Activated naive CD8-positive, alpha-beta T cell (primary cell): ENCODE results near the gene MBLAC2.
A peak's percentile ranks its signal among the peaks of the same experiment; 100 is the strongest.

Experiments used
- H3K27ac Mint-ChIP-seq: one replicate; pipeline ENCODE4 v1.8.0; 2021; ENCODE audit warnings: mixed read lengths
- H3K27me3 Mint-ChIP-seq: one replicate; pipeline ENCODE4 v1.8.0; 2021; ENCODE audit warnings: mixed read lengths
- H3K36me3 Mint-ChIP-seq: one replicate; pipeline ENCODE4 v1.8.0; 2021; ENCODE audit warnings: mixed read lengths
- H3K4me1 Mint-ChIP-seq: one replicate; pipeline ENCODE4 v1.8.0; 2021; ENCODE audit warnings: low read depth, mixed read lengths
- H3K4me3 Mint-ChIP-seq: one replicate; pipeline ENCODE4 v1.8.0; 2021; ENCODE audit warnings: mild to moderate bottlenecking, mixed read lengths
- H3K9me3 Mint-ChIP-seq: one replicate; pipeline ENCODE4 v1.8.0; 2021; ENCODE audit warnings: low read depth, mixed read lengths

The MBLAC2 gene

DNA sequence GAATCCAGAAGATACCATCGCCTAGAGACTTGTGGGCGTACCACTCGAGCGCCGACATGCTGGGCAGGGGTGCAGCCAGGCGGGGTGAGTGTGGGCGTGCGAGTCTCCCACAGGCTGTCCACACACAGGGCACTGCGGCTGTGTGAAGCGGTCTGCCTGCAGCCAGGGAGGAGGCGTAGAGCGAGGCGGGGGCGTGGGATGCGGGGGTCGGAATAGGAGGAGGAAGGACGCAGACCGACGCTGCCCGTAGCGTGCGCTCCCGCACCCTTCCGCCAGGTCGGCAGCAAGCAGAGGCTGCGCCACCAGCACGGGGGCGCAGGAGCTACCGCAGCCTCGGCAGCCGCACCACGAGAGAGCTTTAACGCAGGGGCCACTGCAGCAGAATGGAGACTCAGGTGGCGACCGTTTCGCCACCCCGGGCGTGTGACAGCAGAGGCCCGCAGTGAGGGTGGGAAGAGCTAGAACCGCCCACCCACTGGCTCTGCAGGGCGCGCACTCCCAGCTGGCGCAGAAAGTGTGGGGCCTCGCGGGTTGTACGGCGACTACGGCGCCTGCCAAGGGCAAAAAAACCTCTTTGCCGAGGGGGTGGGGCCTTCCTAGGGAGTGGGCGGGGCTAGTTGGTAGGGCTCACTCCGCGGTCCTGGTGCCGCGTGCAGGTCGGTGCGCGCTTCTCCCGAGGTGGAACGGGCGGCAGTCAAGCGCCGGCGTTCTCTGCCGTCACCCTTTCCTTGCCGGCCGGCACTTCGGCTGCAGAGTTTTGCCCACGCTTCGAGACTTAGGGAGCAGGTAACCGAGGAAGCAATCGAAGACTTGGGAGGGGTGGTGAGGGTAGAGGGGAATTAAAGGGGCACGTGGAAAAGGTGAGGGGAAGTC is at the start of gene MBLAC2, which contains the start of gene POLR3G:
TSS of gene MBLAC2 (minus strand) at position 537 of the 873 bp plus-strand sequence. CDS start at position 58, 479 bp downstream.
TSS of gene POLR3G (plus strand) at position 630 of the 873 bp plus-strand sequence. CDS start 10,704 bp downstream, outside the sequence.
- Mint-ChIP-seq H3K27me3 (no peaks in the 10 kb centered on the region), H3K27ac (peak within 1 kb of the TSS; percentile 95), H3K36me3 (peaks cover 20% of the 10 kb centered on the region), H3K4me1 (peaks cover 39% of the 10 kb centered on the region), H3K9me3 (peaks cover 5% of the 10 kb centered on the region), H3K4me3 (peak within 1 kb of the TSS; percentile 94)

- Mint-ChIP-seq H3K36me3 (peaks cover 19% of the 10 kb centered on the region), H3K27me3 (no peaks in the 10 kb centered on the region), H3K9me3 (no peaks in the 10 kb centered on the region), H3K4me1 (peaks cover 9% of the 10 kb centered on the region), H3K4me3 (no peak overlapping the region), H3K27ac (no peak overlapping the region)
These were observed 44.5 kb upstream of the MBLAC2 start for GRCh38 chr5:90519081-90519480.

- H3K4me3 Mint-ChIP-seq: no peak overlapping the region
- H3K27ac Mint-ChIP-seq: no peak overlapping the region
- H3K36me3 Mint-ChIP-seq: peaks cover 19% of the 10 kb centered on the region
- H3K4me1 Mint-ChIP-seq: peaks cover 9% of the 10 kb centered on the region
- H3K27me3 Mint-ChIP-seq: no peaks in the 10 kb centered on the region
- H3K9me3 Mint-ChIP-seq: no peaks in the 10 kb centered on the region
These were observed 44.1 kb upstream of the MBLAC2 start for GRCh38 chr5:90518661-90519060.

DNA sequence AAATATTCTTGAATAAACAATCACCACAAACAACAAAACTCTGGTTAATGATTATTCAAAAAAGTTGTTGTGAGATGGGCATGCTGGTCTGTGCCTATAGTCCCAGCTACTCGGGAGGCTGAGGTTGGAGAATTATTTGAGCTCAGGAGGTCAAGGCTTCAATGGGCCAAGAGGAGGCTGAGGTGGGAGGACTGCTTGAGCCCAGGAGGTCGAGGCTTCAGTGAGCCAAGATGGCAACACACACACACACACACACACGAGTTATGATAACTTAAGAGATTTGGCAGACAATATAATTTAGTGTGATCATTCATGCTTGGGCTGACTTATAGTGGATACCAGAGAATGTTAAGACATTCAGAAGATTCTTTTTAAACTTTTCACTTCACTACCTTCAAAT is 39.9 kb upstream of the MBLAC2 start:
- Mint-ChIP-seq H3K4me1 (peaks cover 9% of the 10 kb centered on the region), H3K27me3 (no peaks in the 10 kb centered on the region), H3K27ac (no peak overlapping the region), H3K36me3 (peaks cover 12% of the 10 kb centered on the region), H3K9me3 (no peaks in the 10 kb centered on the region), H3K4me3 (no peak overlapping the region)

GRCh38 chr5:90510438-90510837 is 35.9 kb upstream of the MBLAC2 start:
- Mint-ChIP-seq H3K4me1 (peaks cover 4% of the 10 kb centered on the region), H3K9me3 (no peaks in the 10 kb centered on the region), H3K4me3 (no peak overlapping the region), H3K36me3 (peaks cover 14% of the 10 kb centered on the region), H3K27me3 (no peaks in the 10 kb centered on the region), H3K27ac (no peak overlapping the region)

DNA sequence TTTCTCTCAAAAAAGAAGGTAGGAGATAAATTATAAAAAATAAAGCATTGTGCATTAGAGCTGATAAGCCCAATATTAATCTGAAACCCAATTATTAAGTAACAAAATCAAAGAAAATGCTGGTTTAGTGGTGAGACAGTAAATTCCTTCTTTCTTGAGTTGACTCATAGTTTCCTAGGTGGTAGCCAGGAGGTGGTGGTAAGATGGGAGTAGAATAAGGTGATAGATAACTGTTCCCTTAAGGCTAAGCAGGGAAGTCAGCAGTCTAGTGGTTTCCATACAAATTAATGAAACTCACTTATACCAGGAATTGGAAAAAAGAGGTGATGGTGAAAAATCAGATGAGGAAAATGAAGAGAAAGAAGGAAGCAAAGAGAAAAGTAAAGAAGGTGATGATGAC is 31.6 kb upstream of the MBLAC2 start:
- peaks cover 4% of the 10 kb centered on the region for H3K4me1 Mint-ChIP-seq
- H3K9me3 Mint-ChIP-seq: no peaks in the 10 kb centered on the region
- no peaks in the 10 kb centered on the region for H3K27me3 Mint-ChIP-seq
- H3K4me3 Mint-ChIP-seq: no peak overlapping the region
- no peak overlapping the region for H3K27ac Mint-ChIP-seq
- H3K36me3 Mint-ChIP-seq: peaks cover 12% of the 10 kb centered on the region

DNA sequence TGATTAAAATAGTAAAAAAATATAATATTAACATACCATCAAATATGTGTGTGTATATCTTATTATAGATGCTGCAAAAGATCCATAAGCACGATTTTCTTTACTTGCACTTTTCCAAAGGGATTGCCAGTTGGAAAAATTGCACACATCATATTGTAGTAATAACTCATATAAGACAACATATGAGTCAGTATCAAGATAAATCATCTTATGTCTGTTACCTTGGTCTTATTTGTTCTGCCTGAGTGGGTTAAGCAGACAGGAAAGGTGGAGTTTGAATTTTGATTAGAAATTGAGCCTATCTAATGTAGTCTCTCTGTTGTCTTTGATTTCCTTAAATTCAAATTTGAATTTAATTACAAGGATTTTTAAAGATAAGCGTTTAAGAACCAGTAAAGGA is 30.2 kb upstream of the MBLAC2 start:
- Mint-ChIP-seq H3K4me1 (peaks cover 4% of the 10 kb centered on the region), H3K27ac (no peak overlapping the region), H3K4me3 (no peak overlapping the region), H3K9me3 (no peaks in the 10 kb centered on the region), H3K36me3 (peaks cover 11% of the 10 kb centered on the region), H3K27me3 (no peaks in the 10 kb centered on the region)

GRCh38 chr5:90503596-90503995 is 29.0 kb upstream of the MBLAC2 start:
- H3K9me3 Mint-ChIP-seq: no peaks in the 10 kb centered on the region
- no peaks in the 10 kb centered on the region for H3K27me3 Mint-ChIP-seq
- H3K36me3 Mint-ChIP-seq: peaks cover 9% of the 10 kb centered on the region
- no peak overlapping the region for H3K4me3 Mint-ChIP-seq
- no peak overlapping the region for H3K27ac Mint-ChIP-seq
- peaks cover 4% of the 10 kb centered on the region for H3K4me1 Mint-ChIP-seq

DNA sequence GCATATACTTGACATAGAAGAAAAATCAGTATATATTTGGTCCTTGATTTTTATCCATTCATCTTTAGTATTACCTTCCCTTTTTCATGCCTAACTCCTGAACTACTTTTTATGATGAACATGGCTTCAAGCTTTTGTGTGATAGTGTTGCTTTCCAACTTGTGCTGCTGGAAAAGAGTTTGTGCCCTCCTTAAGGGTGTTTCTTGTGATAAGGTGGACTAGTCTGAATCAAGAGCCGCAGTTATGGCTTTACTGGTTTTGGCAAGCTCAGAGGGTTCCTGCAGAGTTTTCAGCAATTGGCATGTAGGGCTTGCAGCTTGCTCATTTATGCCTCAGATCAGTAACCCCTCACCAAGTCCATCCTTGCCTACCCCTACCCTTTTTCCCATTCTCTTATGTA is 20.6 kb upstream of the MBLAC2 start:
- Mint-ChIP-seq H3K36me3 (peaks cover 13% of the 10 kb centered on the region), H3K27ac (no peak overlapping the region), H3K9me3 (peaks cover 5% of the 10 kb centered on the region), H3K4me3 (no peak overlapping the region), H3K27me3 (no peaks in the 10 kb centered on the region), H3K4me1 (no peaks in the 10 kb centered on the region)

DNA sequence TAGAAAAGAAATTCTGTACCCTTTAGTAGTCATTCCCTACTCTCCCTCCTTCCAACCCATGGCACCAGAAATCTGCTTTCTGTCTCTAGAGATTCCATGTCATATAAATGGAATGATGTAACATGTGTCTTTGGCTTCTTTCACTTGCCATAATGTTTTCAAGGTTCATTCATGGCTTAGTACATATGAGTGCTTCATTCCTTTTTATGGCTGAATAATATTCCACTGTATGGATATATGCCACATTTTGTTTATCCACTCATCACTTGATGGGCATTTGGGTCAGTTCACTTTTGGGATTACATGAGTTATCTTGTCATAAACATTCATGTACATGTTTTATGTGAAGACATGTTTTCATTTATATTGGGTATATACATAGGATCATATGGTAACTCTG is 19.5 kb upstream of the MBLAC2 start:
- Mint-ChIP-seq H3K27ac (no peak overlapping the region), H3K4me1 (no peaks in the 10 kb centered on the region), H3K9me3 (peaks cover 5% of the 10 kb centered on the region), H3K27me3 (no peaks in the 10 kb centered on the region), H3K36me3 (peaks cover 12% of the 10 kb centered on the region), H3K4me3 (no peak overlapping the region)

DNA sequence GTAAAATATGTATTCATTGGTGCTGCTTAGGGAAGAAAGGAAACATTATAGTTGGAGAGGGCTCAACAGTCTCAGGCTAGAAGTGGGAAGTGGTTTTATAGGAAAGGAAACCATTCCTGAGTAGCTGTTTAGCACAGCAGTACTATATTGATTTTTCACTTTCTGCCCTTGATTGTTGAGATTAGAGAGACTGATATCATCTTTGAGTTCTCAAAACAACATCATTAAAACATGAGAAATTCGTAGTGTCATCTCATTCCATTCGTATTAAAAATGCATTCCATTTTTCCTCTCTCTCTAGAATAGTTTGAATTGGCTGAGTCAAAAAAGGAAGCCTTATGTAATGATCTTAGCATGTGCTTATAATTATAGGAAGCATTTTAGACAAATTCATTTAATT is 14.2 kb upstream of the MBLAC2 start:
- no peaks in the 10 kb centered on the region for H3K27me3 Mint-ChIP-seq
- no peak overlapping the region for H3K4me3 Mint-ChIP-seq

DNA sequence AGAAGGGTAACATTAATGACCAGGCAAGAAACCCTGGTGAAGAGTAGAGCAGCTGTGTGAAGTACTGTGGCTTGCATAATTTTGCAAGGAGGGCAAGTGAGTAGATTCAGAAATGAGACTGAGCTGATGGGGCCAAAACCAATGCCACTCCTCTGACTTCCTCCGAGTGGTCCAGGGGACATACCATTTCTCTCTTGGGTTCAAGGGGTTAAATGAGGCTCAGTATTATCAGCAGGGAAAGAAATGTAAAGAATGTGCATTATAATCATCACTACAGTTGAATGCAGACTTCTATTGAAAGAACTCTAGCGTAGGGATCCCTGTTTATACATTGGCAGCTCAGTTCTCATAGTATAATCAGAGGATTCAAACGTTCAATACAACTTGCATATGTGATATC is 10.0 kb upstream of the MBLAC2 start:
- no peak overlapping the region for H3K27ac Mint-ChIP-seq
- no peaks in the 10 kb centered on the region for H3K27me3 Mint-ChIP-seq
- H3K9me3 Mint-ChIP-seq: no peaks in the 10 kb centered on the region
- no peaks in the 10 kb centered on the region for H3K4me1 Mint-ChIP-seq
- H3K4me3 Mint-ChIP-seq: no peak overlapping the region
- peaks cover 12% of the 10 kb centered on the region for H3K36me3 Mint-ChIP-seq

More for the DNA sequence above, 14.2 kb upstream of the MBLAC2 start:
- peaks cover 8% of the 10 kb centered on the region for H3K36me3 Mint-ChIP-seq
- no peak overlapping the region for H3K27ac Mint-ChIP-seq
- no peaks in the 10 kb centered on the region for H3K4me1 Mint-ChIP-seq
- no peaks in the 10 kb centered on the region for H3K9me3 Mint-ChIP-seq

DNA sequence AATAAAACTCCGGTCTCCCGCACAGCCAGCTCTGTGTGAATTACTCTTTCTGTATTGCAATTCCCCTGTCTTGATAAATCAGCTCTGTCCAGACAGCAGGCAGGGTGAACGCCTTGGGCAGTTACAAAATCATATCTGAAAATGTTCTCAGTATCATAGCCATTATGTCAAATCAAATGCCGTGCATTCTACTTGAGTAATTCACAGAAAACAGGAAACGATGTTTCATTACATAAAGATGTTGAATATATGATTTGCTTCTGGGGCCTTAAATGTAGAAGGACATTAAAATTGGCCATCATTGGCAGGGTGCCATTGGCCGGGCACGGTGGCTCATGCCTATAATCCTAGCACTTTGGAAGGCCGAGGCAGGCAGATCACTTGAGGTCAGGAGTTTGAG is 8.6 kb upstream of the MBLAC2 start:
- Mint-ChIP-seq H3K4me1 (no peaks in the 10 kb centered on the region), H3K27me3 (no peaks in the 10 kb centered on the region), H3K9me3 (no peaks in the 10 kb centered on the region), H3K36me3 (peaks cover 12% of the 10 kb centered on the region), H3K27ac (no peak overlapping the region), H3K4me3 (no peak overlapping the region)

DNA sequence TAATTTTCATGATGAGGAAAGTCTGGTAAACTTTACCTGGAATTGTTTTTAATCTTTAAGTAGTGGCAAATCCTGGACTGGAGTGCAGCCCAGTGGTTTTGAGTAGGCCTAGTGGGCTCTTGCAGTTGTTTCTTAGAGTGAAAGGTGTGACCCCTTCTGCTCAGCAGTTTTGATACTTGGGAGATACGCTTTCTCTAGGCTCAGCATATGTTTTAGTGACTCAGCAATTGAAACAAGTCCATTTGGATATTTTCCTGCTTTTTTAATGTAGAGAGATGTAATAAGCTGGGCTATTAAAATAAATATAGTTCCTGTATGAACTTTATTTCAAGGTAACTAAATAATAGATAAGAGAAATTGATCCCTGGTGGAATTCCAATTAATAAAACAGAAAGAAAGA is 6.1 kb upstream of the MBLAC2 start:
- Mint-ChIP-seq H3K9me3 (no peaks in the 10 kb centered on the region), H3K4me1 (peaks cover 4% of the 10 kb centered on the region), H3K27me3 (no peaks in the 10 kb centered on the region), H3K36me3 (peaks cover 4% of the 10 kb centered on the region), H3K4me3 (no peak overlapping the region), H3K27ac (no peak overlapping the region)

GRCh38 chr5:90479611-90480385 is 5.2 kb upstream of the MBLAC2 start:
- H3K4me1 Mint-ChIP-seq: peaks cover 12% of the 10 kb centered on the region
- no peaks in the 10 kb centered on the region for H3K27me3 Mint-ChIP-seq
- H3K36me3 Mint-ChIP-seq: peaks cover 4% of the 10 kb centered on the region
- H3K9me3 Mint-ChIP-seq: no peaks in the 10 kb centered on the region
- H3K4me3 Mint-ChIP-seq: no peak overlapping the region
- no peak overlapping the region for H3K27ac Mint-ChIP-seq
